Activated CD4-positive, alpha-beta T cell treated with anti-CD3 and anti-CD28 coated beads, Interleukin-2, amount 50 U/mL, for 4 hours (primary cell): ENCODE data around the gene MMP24.
"Not testable (repeated sequence)": the region's sequence is repeated elsewhere in the genome, so short reads cannot be mapped to it uniquely, and the experiment has no call there.

Experiments
- DNase-seq, 2 experiments: peaks; one replicate each; pipeline ENCODE4 v3.0.0-alpha.2; 2020

The MMP24 gene

GRCh38 chr20:35315632-35316020 is 89.1 kb downstream of the MMP24 start:
- DNase-seq: not testable (repeated sequence)

GRCh38 chr20:35316086-35316485 is 89.6 kb downstream of the MMP24 start:
- DNase-seq: no peak

- DNase-seq: no peak
Measured at GRCh38 chr20:35317416-35318210, 91.1 kb downstream of the MMP24 start.

GRCh38 chr20:35318502-35319157 is 92.1 kb downstream of the MMP24 start:
- no peak for DNase-seq

- no peak for DNase-seq
Measured at GRCh38 chr20:35319192-35319870, 92.8 kb downstream of the MMP24 start.

- DNase-seq: no peak
Measured at GRCh38 chr20:35319871-35320197, 93.3 kb downstream of the MMP24 start.

- no peak for DNase-seq
Measured at GRCh38 chr20:35320396-35321126, 94.1 kb downstream of the MMP24 start.

- DNase-seq: no peak
Measured at GRCh38 chr20:35325401-35325800, 98.9 kb downstream of the MMP24 start.

- no peak for DNase-seq
Measured at GRCh38 chr20:35326021-35326739, 99.7 kb downstream of the MMP24 start.
